SK-N-SH treated with all-trans-retinoic acid at 6 μM for 48 hours (cell line): ENCODE measurements around the gene HSDL1.

Experiments
- ARNTL ChIP-seq: fragments of 450-650 bp; formaldehyde crosslinking; IDR thresholded peaks from 2 replicates; pipeline ENCODE4 v1.5.0; 2020; ENCODE audit warnings: low read depth, mild to moderate bottlenecking, moderate library complexity, borderline replicate concordance
- CSDC2 ChIP-seq: fragments of 250-450 bp; sonication (Bioruptor Pico); IDR thresholded peaks from 2 replicates; pipeline ENCODE4 v1.5.0; 2020; ENCODE audit warnings: mild to moderate bottlenecking, moderate library complexity
- ISL1 ChIP-seq: fragments of 250-450 bp; sonication (Bioruptor Pico); IDR thresholded peaks from 2 replicates; pipeline ENCODE4 v2.1.2; 2022; ENCODE audit warnings: mild to moderate bottlenecking, moderate library complexity
- OSR1 ChIP-seq: fragments of 250-450 bp; sonication (Bioruptor Pico); IDR thresholded peaks from 2 replicates; pipeline ENCODE4 v1.8.0; 2022; ENCODE audit warnings: moderate library complexity, mild to moderate bottlenecking, inconsistent platforms
- TOX ChIP-seq: fragments of 250-450 bp; sonication (Bioruptor Pico); IDR thresholded peaks from 2 replicates; pipeline ENCODE4 v1.8.0; 2021; ENCODE audit warnings: mild to moderate bottlenecking, moderate library complexity, borderline replicate concordance
- ZC3H10 ChIP-seq: fragments of 250-450 bp; sonication (Bioruptor Pico); IDR thresholded peaks from 2 replicates; pipeline ENCODE4 v1.5.1; 2021; ENCODE audit warnings: mild to moderate bottlenecking, moderate library complexity
- ZFP3 ChIP-seq: fragments of 250-450 bp; sonication (Bioruptor Pico); IDR thresholded peaks from 2 replicates; pipeline ENCODE4 v1.5.0; 2020; ENCODE audit warnings: mild to moderate bottlenecking, moderate library complexity
- ZNF8 ChIP-seq: fragments of 450-650 bp; formaldehyde crosslinking; IDR thresholded peaks from 2 replicates; pipeline ENCODE4 v1.5.0; 2020; ENCODE audit warnings: mild to moderate bottlenecking, moderate library complexity
- TF ChIP-seq, protein P1 (sequence below): fragments of 250-450 bp; sonication (Bioruptor Pico); IDR thresholded peaks from 2 replicates; pipeline ENCODE4 v1.5.1; 2020; ENCODE audit warnings: low read depth, mild to moderate bottlenecking, moderate library complexity
- TF ChIP-seq, protein P2 (sequence below): fragments of 250-450 bp; sonication (Bioruptor Pico); IDR thresholded peaks from 2 replicates; pipeline ENCODE4 v1.8.0; 2021; ENCODE audit warnings: low read depth, mild to moderate bottlenecking, moderate library complexity, borderline replicate concordance

GRCh38 chr16:84091460-84091859 is 53.5 kb downstream of the HSDL1 start:
- TF ChIP-seq ZFP3 (CRISPR knock-in tag): no peak
- TF ChIP-seq, protein P1, sequence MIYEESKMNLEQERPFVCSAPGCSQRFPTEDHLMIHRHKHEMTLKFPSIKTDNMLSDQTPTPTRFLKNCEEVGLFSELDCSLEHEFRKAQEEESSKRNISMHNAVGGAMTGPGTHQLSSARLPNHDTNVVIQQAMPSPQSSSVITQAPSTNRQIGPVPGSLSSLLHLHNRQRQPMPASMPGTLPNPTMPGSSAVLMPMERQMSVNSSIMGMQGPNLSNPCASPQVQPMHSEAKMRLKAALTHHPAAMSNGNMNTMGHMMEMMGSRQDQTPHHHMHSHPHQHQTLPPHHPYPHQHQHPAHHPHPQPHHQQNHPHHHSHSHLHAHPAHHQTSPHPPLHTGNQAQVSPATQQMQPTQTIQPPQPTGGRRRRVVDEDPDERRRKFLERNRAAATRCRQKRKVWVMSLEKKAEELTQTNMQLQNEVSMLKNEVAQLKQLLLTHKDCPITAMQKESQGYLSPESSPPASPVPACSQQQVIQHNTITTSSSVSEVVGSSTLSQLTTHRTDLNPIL (CRISPR knock-in tag): no peak
- TF ChIP-seq ARNTL (CRISPR knock-in tag): no peak
- TF ChIP-seq OSR1: no peak
- TF ChIP-seq CSDC2: no peak
- TF ChIP-seq ISL1 (CRISPR knock-in tag): no peak
- TF ChIP-seq, protein P2, sequence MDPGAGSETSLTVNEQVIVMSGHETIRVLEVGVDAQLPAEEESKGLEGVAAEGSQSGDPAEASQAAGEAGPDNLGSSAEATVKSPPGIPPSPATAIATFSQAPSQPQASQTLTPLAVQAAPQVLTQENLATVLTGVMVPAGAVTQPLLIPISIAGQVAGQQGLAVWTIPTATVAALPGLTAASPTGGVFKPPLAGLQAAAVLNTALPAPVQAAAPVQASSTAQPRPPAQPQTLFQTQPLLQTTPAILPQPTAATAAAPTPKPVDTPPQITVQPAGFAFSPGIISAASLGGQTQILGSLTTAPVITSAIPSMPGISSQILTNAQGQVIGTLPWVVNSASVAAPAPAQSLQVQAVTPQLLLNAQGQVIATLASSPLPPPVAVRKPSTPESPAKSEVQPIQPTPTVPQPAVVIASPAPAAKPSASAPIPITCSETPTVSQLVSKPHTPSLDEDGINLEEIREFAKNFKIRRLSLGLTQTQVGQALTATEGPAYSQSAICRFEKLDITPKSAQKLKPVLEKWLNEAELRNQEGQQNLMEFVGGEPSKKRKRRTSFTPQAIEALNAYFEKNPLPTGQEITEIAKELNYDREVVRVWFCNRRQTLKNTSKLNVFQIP (CRISPR knock-in tag): no peak
- TF ChIP-seq TOX (CRISPR knock-in tag): no peak
- no peak for TF ChIP-seq ZNF8 (CRISPR knock-in tag)
- no peak for TF ChIP-seq ZC3H10 (CRISPR knock-in tag)
